Endodermal cell (in vitro differentiated cells): ENCODE data around the gene P2RY2. TPM values are rescaled to one million over a fixed set of nuclear protein-coding genes. Genes with fewer than 3 reads are reported as not detected.

Source experiments
- DNase-seq: peaks from one replicate; pipeline ENCODE4 v3.0.0-alpha.2; 2017
- H3K27ac ChIP-seq: 2 replicates; pipeline ENCODE4 v1.5.1; 2013; ENCODE audit warnings: mild to moderate bottlenecking, low read depth, low read length, moderate library complexity
- H3K27me3 ChIP-seq: 2 replicates; pipeline ENCODE4 v1.6.1; 2013; ENCODE audit warnings: mild to moderate bottlenecking, low read length, moderate library complexity; ENCODE audit not compliant: insufficient read depth, control insufficient read depth, poor library complexity, severe bottlenecking
- H3K36me3 ChIP-seq: 2 replicates; pipeline ENCODE4 v1.7.0; 2013; ENCODE audit warnings: mild to moderate bottlenecking, low read length, moderate library complexity; ENCODE audit not compliant: control insufficient read depth, insufficient read depth
- H3K4me1 ChIP-seq: one replicate; pipeline ENCODE4 v1.7.0; 2013; ENCODE audit warnings: low read length; ENCODE audit not compliant: control insufficient read depth, insufficient read depth
- H3K4me3 ChIP-seq: 2 replicates; pipeline ENCODE4 v1.5.1; 2013; ENCODE audit warnings: mild to moderate bottlenecking, low read length, moderate library complexity
- H3K9ac ChIP-seq: 2 replicates; pipeline ENCODE4 v1.6.1; 2013; ENCODE audit warnings: mild to moderate bottlenecking, low read length, moderate library complexity; ENCODE audit not compliant: poor library complexity, severe bottlenecking; ENCODE audit errors: extremely low read depth
- H3K9me3 ChIP-seq: 2 replicates; pipeline ENCODE4 v1.6.1; 2013; ENCODE audit warnings: mild to moderate bottlenecking, low read length, moderate library complexity; ENCODE audit not compliant: control insufficient read depth
- H3K27ac Mint-ChIP-seq: 2 replicates; pipeline ENCODE4 v1.8.0; 2020; ENCODE audit warnings: mixed read lengths
- H3K27me3 Mint-ChIP-seq: 2 replicates; pipeline ENCODE4 v1.8.0; 2021; ENCODE audit warnings: mild to moderate bottlenecking, mixed read lengths; ENCODE audit not compliant: insufficient read depth
- H3K36me3 Mint-ChIP-seq: 2 replicates; pipeline ENCODE4 v1.8.0; 2020; ENCODE audit warnings: low read depth, mixed read lengths
- H3K4me1 Mint-ChIP-seq: 2 replicates; pipeline ENCODE4 v1.8.0; 2020; ENCODE audit warnings: mixed read lengths
- H3K4me3 Mint-ChIP-seq: 2 replicates; pipeline ENCODE4 v1.8.0; 2020; ENCODE audit warnings: mild to moderate bottlenecking, moderate library complexity, mixed read lengths
- H3K9me3 Mint-ChIP-seq: 2 replicates; pipeline ENCODE4 v1.8.0; 2020; ENCODE audit warnings: mild to moderate bottlenecking, mixed read lengths
- CTCF ChIP-seq: fragments of 200-600 bp; sonication (generic); conservative IDR thresholded peaks from 2 replicates; pipeline ENCODE4 v1.5.0; 2021; ENCODE audit warnings: antibody characterized with exemption, mild to moderate bottlenecking
- WGBS, 2 experiments: methylation state at CpG; one replicate each; pipeline versions ENCODE4 v1.1.5 to v1.1.7; 2013; ENCODE audit warnings: missing lambda C conversion rate in 2 of 2, mixed read lengths in 1 of 2; ENCODE audit not compliant: insufficient coverage in 1 of 2, insufficient read length in 1 of 2; 5-methylcytosine and 5-hydroxymethylcytosine counted together
- total RNA-seq, 2 donors: library from RNA; stranded (reverse); fragmentation: NEBNext Ultra II Directional in 1 of 2; extraction: Animal tissue kit (Norgen Biotek cat#: 25700) in 1 of 2; gene quantifications; 2 replicates in 1 of 2; 3 replicates in 1 of 2; pipeline ENCODE4 v1.2.1, GENCODE V29; 2021

Gene P2RY2
- total RNA-seq, 2 donors from 2014 or later, result 0.60 to 0.62 TPM

- H3K36me3 ChIP-seq, result no peaks in the 10 kb centered on the region
- no peak for DNase-seq
- 80 to 85% methylated on average over 6 to 7 of the region's 7 CpGs for WGBS, 2 experiments
- H3K9me3 Mint-ChIP-seq, result no peaks in the 10 kb centered on the region
- no peak overlapping the region for H3K27ac ChIP-seq
- H3K27me3 ChIP-seq, result no peaks in the 10 kb centered on the region
- no peak overlapping the region for H3K4me3 ChIP-seq
- H3K4me1 ChIP-seq, result no peaks in the 10 kb centered on the region
- peaks cover 5% of the 10 kb centered on the region for H3K4me1 Mint-ChIP-seq
- no peak for TF ChIP-seq CTCF
- no peak overlapping the region for H3K27ac Mint-ChIP-seq
- no peaks in the 10 kb centered on the region for H3K36me3 Mint-ChIP-seq
- H3K9me3 ChIP-seq, result no peaks in the 10 kb centered on the region
- peaks cover 3% of the 10 kb centered on the region for H3K27me3 Mint-ChIP-seq
- H3K9ac ChIP-seq, result no peak overlapping the region
- H3K4me3 Mint-ChIP-seq, result no peak overlapping the region
Observed at GRCh38 chr11:73239571-73240189, 21.6 kb downstream of the P2RY2 start.

GRCh38 chr11:73240190-73240781 lies 22.2 kb downstream of the P2RY2 start:
- H3K36me3 ChIP-seq, result no peaks in the 10 kb centered on the region
- H3K27me3 Mint-ChIP-seq, result peaks cover 3% of the 10 kb centered on the region
- H3K27ac Mint-ChIP-seq, result no peak overlapping the region
- TF ChIP-seq CTCF, result peak; percentile 27
- no peaks in the 10 kb centered on the region for H3K4me1 ChIP-seq
- no peak overlapping the region for H3K27ac ChIP-seq
- no peaks in the 10 kb centered on the region for H3K36me3 Mint-ChIP-seq
- DNase-seq, result peak; percentile 71
- no peaks in the 10 kb centered on the region for H3K9me3 Mint-ChIP-seq
- H3K4me1 Mint-ChIP-seq, result peaks cover 7% of the 10 kb centered on the region
- H3K4me3 Mint-ChIP-seq, result no peak overlapping the region
- WGBS, 2 experiments, result 60 to 78% methylated on average over 1 to 4 of the region's 4 CpGs
- H3K9ac ChIP-seq, result no peak overlapping the region
- no peaks in the 10 kb centered on the region for H3K27me3 ChIP-seq
- H3K9me3 ChIP-seq, result no peaks in the 10 kb centered on the region
- no peak overlapping the region for H3K4me3 ChIP-seq

- H3K27ac ChIP-seq, result no peak overlapping the region
- no peaks in the 10 kb centered on the region for H3K9me3 Mint-ChIP-seq
- no peaks in the 10 kb centered on the region for H3K9me3 ChIP-seq
- peaks cover 3% of the 10 kb centered on the region for H3K27me3 Mint-ChIP-seq
- H3K27ac Mint-ChIP-seq, result no peak overlapping the region
- no peak overlapping the region for H3K4me3 ChIP-seq
- no peaks in the 10 kb centered on the region for H3K36me3 ChIP-seq
- no peaks in the 10 kb centered on the region for H3K27me3 ChIP-seq
- H3K4me1 ChIP-seq, result no peaks in the 10 kb centered on the region
- H3K9ac ChIP-seq, result no peak overlapping the region
- H3K36me3 Mint-ChIP-seq, result no peaks in the 10 kb centered on the region
- no peak for TF ChIP-seq CTCF
- no peak for DNase-seq
- WGBS, 2 experiments, result 87 to 90% methylated on average over 4 of the region's 4 CpGs
- peaks cover 11% of the 10 kb centered on the region for H3K4me1 Mint-ChIP-seq
- no peak overlapping the region for H3K4me3 Mint-ChIP-seq
Observed at GRCh38 chr11:73241300-73241699, 23.2 kb downstream of the P2RY2 start.
